Liver (tissue), 9 donors: ENCODE results near the gene GPR52. TPM values are rescaled to one million over a fixed set of nuclear protein-coding genes. Genes with fewer than 3 reads are reported as not detected.

Source experiments
- DNase-seq: peaks from one replicate; pipeline ENCODE4 v3.0.0-alpha.2; 2017; ENCODE audit warnings: low spot score
- H3K27ac ChIP-seq, 2 donors: one replicate each; pipeline ENCODE4 v1.7.0; 2013; ENCODE audit warnings: inconsistent platforms in 2 of 2, low read length in 2 of 2, control low read depth in 1 of 2, low read depth in 1 of 2, mild to moderate bottlenecking in 1 of 2
- H3K27me3 ChIP-seq, 4 donors: one replicate each; pipeline versions ENCODE4 v1.6.1 to v1.7.0; 2013; ENCODE audit warnings: low read length in 3 of 4, inconsistent platforms in 1 of 4, mild to moderate bottlenecking in 1 of 4, moderate library complexity in 1 of 4; ENCODE audit not compliant: control insufficient read depth in 4 of 4, insufficient read depth in 4 of 4
- H3K36me3 ChIP-seq, 4 donors: one replicate each; pipeline versions ENCODE4 v1.6.1 to v1.7.0; 2013; ENCODE audit warnings: low read length in 3 of 4, mild to moderate bottlenecking in 3 of 4, low read depth in 1 of 4, moderate library complexity in 1 of 4; ENCODE audit not compliant: control insufficient read depth in 4 of 4, insufficient read depth in 3 of 4
- H3K4me1 ChIP-seq, 4 donors: one replicate each; pipeline versions ENCODE4 v1.6.1 to v1.7.0; 2013; ENCODE audit warnings: low read length in 3 of 4, mild to moderate bottlenecking in 3 of 4, moderate library complexity in 1 of 4; ENCODE audit not compliant: control insufficient read depth in 4 of 4, insufficient read depth in 4 of 4
- H3K4me3 ChIP-seq, 3 donors: one replicate each; pipeline versions ENCODE4 v1.6.1 to v1.7.0; 2013; ENCODE audit warnings: low read length in 3 of 3, control low read depth in 1 of 3, low read depth in 1 of 3, mild to moderate bottlenecking in 1 of 3
- H3K9ac ChIP-seq, 2 donors: one replicate each; pipeline ENCODE4 v1.7.0; 2013; ENCODE audit warnings: low read length in 2 of 2, mild to moderate bottlenecking in 2 of 2, moderate library complexity in 2 of 2, control low read depth in 1 of 2, low read depth in 1 of 2
- H3K9me3 ChIP-seq, 4 donors: one replicate each; pipeline versions ENCODE4 v1.6.1 to v1.7.0; 2013; ENCODE audit warnings: low read length in 3 of 4; ENCODE audit not compliant: control insufficient read depth in 4 of 4
- CTCF ChIP-seq: fragments of 150-350 bp; IDR thresholded peaks from 2 replicates; pipeline ENCODE4 v1.5.1; 2017; ENCODE audit warnings: improper control_type of control experiment, low read depth, low read length; ENCODE audit not compliant: missing input control
- EGR1 ChIP-seq, 2 donors: IDR thresholded peaks; 2 replicates each; pipeline ENCODE4 v1.6.1; 2016 to 2018; ENCODE audit warnings: antibody characterized with exemption in 2 of 2, low read depth in 2 of 2
- FOXA1 ChIP-seq: IDR thresholded peaks from 2 replicates; pipeline ENCODE4 v1.6.1; 2016; ENCODE audit warnings: antibody characterized with exemption
- FOXA2 ChIP-seq: IDR thresholded peaks from 2 replicates; pipeline ENCODE4 v1.6.1; 2016; ENCODE audit warnings: antibody characterized with exemption
- GABPA ChIP-seq, 2 donors: IDR thresholded peaks in 1 of 2; conservative IDR thresholded peaks in 1 of 2; 2 replicates each; pipeline ENCODE4 v1.6.1; 2016; ENCODE audit warnings: antibody characterized with exemption in 2 of 2, mild to moderate bottlenecking in 1 of 2, moderate library complexity in 1 of 2
- HNF4G ChIP-seq: IDR thresholded peaks from 2 replicates; pipeline ENCODE4 v1.6.1; 2016; ENCODE audit warnings: antibody characterized with exemption
- NR2F2 ChIP-seq: IDR thresholded peaks from 2 replicates; pipeline ENCODE4 v1.6.1; 2016; ENCODE audit warnings: antibody characterized with exemption
- REST ChIP-seq: IDR thresholded peaks from 2 replicates; pipeline ENCODE4 v1.6.1; 2016; ENCODE audit warnings: antibody characterized with exemption, mild to moderate bottlenecking
- RXRA ChIP-seq, 2 donors: IDR thresholded peaks; 2 replicates each; pipeline ENCODE4 v1.6.1; 2017 to 2018; ENCODE audit warnings: antibody characterized with exemption in 2 of 2, mild to moderate bottlenecking in 1 of 2
- SP1 ChIP-seq: IDR thresholded peaks from 2 replicates; pipeline ENCODE4 v1.6.1; 2018; ENCODE audit warnings: antibody characterized with exemption, mild to moderate bottlenecking
- TAF1 ChIP-seq: conservative IDR thresholded peaks from 2 replicates; pipeline ENCODE4 v1.6.1; 2016; ENCODE audit warnings: antibody characterized with exemption, mild to moderate bottlenecking
- YY1 ChIP-seq: IDR thresholded peaks from 2 replicates; pipeline ENCODE4 v1.6.1; 2016; ENCODE audit warnings: antibody characterized with exemption, mild to moderate bottlenecking
- ZBTB33 ChIP-seq: IDR thresholded peaks from 2 replicates; pipeline ENCODE4 v1.6.1; 2016; ENCODE audit warnings: antibody characterized with exemption
- WGBS: extraction: QIAGEN DNeasy Blood & Tissue Kit; methylation state at CpG from one replicate; pipeline ENCODE4 v1.1.7; 2013; 5-methylcytosine and 5-hydroxymethylcytosine counted together
- polyA plus RNA-seq, 2 donors: library from polyadenylated mRNA; stranded (reverse) in 1 of 2; unstranded in 1 of 2; fragments of 200-250 nt in 1 of 2; fragments of >200 nt in 1 of 2; fragmentation: Nextera tagmentation in 1 of 2; extraction: Ambion mirVana in 1 of 2; gene quantifications; one replicate each; pipeline versions ENCODE4 v1.2.1 to v1.2.3, GENCODE V29; 2013 to 2015
- total RNA-seq, 2 donors: library from RNA; depleted of rRNA; stranded (reverse); fragments of >200 nt; gene quantifications; one replicate each; pipeline ENCODE4 v1.2.3, GENCODE V29; 2014
- donor health status: healthy.
- donor health status: healthy.
- donor health status: healthy.
- donor health status: healthy.
- donor health status: healthy.

Gene GPR52
- total and polyA plus RNA-seq, 4 donors = 1.3 to 4.8 TPM; not detected in 2

- Histone ChIP-seq H3K4me3 (no peak overlapping the region), H3K4me1 (peaks cover 0 to 2% (median 0%) of the 10 kb centered on the region in 4 donors), H3K27me3 (no peaks in the 10 kb centered on the region), H3K36me3 (no peaks in the 10 kb centered on the region), H3K27ac (no peak overlapping the region), H3K9ac (no peak overlapping the region), H3K9me3 (no peaks in the 10 kb centered on the region)
- 93% methylated on average over 6 of the region's 6 CpGs for WGBS
- no peak for DNase-seq
- TF ChIP-seq NR2F2 (no peak), GABPA (IDR thresholded peaks at IDR 0.05 in 1 of 2, conservative IDR thresholded peaks at IDR 0.05 in 1 of 2) (no peak), TAF1 (no peak), SP1 (no peak), EGR1 (IDR thresholded peaks at IDR 0.05; ENCODE audit: low read depth in 2 of 2) (no peak), HNF4G (no peak), FOXA2 (no peak), CTCF (no peak), ZBTB33 (no peak), REST (no peak), YY1 (no peak)
These were observed 3.6 kb downstream of the GPR52 start for GRCh38 chr1:174451408-174451807.

- no peak for DNase-seq
- H3K4me3 ChIP-seq = no peak overlapping the region
- H3K27me3 ChIP-seq = no peaks in the 10 kb centered on the region
- no peaks in the 10 kb centered on the region for H3K9me3 ChIP-seq
- H3K4me1 ChIP-seq = no peaks in the 10 kb centered on the region
- no peak for TF ChIP-seq FOXA1
- no peak for TF ChIP-seq RXRA (IDR thresholded peaks at IDR 0.05)
- TF ChIP-seq TAF1 = no peak
- no peak for TF ChIP-seq CTCF
- H3K27ac ChIP-seq = no peak overlapping the region
- H3K36me3 ChIP-seq = no peaks in the 10 kb centered on the region
- no peak overlapping the region for H3K9ac ChIP-seq
- over 99% methylated on average over 2 of the region's 2 CpGs for WGBS
These were observed 18.1 kb downstream of the GPR52 start for GRCh38 chr1:174465855-174466254.
